Measurements from ENCODE around the gene CRYM. TPM values are rescaled to one million over a fixed set of nuclear protein-coding genes. Genes with fewer than 3 reads are reported as not detected.

The CRYM gene
- total RNA-seq = not detected in 2 replicates

DNA sequence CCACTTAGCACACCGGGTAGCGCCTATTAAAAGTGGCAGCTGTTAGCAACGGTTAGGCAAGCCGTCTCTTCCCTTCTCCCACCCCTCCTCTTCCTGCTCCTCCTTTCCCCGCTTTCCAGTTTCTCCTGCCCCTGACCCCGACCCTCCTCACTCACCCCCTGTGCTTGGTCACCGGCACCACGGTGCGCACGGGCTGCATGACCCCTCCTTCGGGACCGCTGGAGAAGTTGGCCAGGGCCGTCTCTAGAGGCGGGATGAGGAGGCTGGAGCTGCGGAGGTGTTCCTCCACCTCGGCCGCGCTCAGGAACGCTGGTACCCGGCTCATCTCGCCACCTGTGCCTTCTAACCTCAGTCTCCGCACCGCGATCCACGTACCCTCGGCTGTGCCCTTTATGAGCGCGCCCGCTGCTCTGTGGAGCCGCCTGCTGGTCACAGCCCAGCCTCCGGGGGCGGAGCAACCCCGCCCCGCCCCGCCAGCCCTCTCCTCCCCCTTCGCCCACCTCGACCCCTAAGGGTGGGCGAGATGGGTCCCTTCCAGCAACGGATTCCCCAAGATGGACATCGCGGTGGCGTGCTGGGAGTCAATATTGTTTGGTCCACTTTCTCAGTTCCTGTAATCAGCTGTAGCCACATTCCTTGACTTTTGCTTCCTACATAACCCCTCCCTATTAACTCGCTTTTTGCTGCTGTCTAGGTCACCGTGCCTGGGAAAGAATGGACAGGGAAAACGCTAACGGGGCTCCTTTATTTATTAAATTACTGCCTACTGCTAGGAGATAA lies at the start of gene CRYM:
CRYM (minus strand) TSS at position 364 of the 780 bp plus-strand sequence; CDS start at position 325, 39 bp downstream.

DNA sequence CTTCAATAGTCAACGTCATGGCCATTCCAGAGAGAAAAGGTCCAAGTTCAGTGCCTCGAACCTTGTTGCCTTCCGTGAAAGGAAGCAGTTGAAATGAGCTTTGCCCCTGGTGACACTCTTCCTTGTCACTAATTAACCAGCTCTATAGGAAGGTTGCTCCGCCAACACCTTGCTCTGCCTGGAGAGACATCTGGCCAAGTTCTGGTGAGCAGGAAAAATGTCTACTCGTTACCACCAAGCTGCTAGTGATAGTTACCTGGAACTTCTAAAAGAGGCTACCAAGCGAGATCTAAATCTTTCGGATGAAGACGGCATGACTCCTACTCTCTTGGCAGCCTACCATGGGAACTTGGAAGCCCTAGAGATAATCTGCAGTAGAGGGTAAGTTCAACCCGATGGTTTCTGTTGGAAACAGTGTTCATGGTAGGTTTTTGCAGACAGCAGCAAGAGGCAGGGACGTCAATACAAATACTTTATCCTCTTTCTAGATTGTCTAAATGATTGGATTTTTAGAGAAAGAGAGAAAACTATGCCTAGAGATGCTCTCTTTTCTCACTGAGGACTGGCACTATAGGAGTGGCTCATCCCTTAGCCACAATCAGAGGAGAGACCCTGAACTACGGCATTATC lies 44.5 kb downstream of the CRYM start, which contains the start of gene ANKS4B:
ANKS4B (plus strand) TSS at position 179 of the 630 bp plus-strand sequence; CDS start at position 218, 39 bp downstream.

DNA sequence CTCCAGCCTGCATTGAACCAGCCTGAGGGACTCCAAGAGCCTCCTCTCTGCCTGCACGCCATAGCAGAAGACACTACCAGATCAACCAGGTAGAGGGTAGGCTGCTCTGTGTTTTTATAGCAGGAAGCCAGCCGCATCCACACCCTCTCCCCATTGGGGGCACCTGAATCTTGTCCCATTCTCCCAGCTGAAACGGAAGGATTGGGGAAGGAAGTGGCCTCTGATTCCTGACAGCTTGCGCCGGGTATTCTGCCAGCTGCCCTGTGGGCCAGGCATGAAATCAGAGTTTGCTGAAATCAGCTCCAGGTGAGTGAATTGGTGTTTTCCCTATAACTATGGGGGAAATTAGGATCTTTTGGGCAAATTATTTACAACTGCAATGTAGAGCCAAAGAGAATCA lies 66.6 kb downstream of the CRYM start, which contains the start of gene ZP2:
ZP2 (minus strand) TSS at position 89 of the 400 bp plus-strand sequence; CDS start at position 62, 27 bp downstream.

Other genes starting within 250 kb of the CRYM start
- not detected in 2 replicates for gene DNAH3, start 127.4 kb downstream of the CRYM start, total RNA-seq
- gene LDAF1, start 119.6 kb downstream of the CRYM start, total RNA-seq = 42.7 and 54.4 TPM in 2 replicates
- not detected in 2 replicates for gene ZP2, start 66.7 kb downstream of the CRYM start, total RNA-seq
- gene ANKS4B, start 44.6 kb downstream of the CRYM start, total RNA-seq = not detected in 2 replicates

All from myometrial cell (primary cell).